Smooth muscle cell (in vitro differentiated cells): Measurements from ENCODE around the gene NAV2. TPM values are rescaled to one million over a fixed set of nuclear protein-coding genes. Genes with fewer than 3 reads are reported as not detected.

Source experiments
- DNase-seq: peaks from one replicate; lab custom pipeline; 2025; ENCODE audit not compliant: unreplicated experiment; lab: John Stamatoyannopoulos, UW
- H2AFZ ChIP-seq: fragments of 200-600 bp; sonication (generic); 2 replicates; pipeline ENCODE4 v1.6.0; 2016; ENCODE audit warnings: antibody characterized with exemption, low read depth, mild to moderate bottlenecking
- H3F3A ChIP-seq: fragments of 200-600 bp; sonication (generic); 2 replicates; pipeline ENCODE4 v1.6.0; 2017; ENCODE audit warnings: antibody characterized with exemption, low read depth
- H3K27ac ChIP-seq: fragments of 200-600 bp; sonication (generic); 2 replicates; pipeline ENCODE4 v1.5.1; 2016; ENCODE audit warnings: low read depth, mild to moderate bottlenecking
- H3K27me3 ChIP-seq: fragments of 200-600 bp; sonication (generic); 2 replicates; pipeline ENCODE4 v1.6.1; 2016; ENCODE audit warnings: low read depth, mild to moderate bottlenecking
- H3K36me3 ChIP-seq: fragments of 200-600 bp; sonication (generic); 2 replicates; pipeline ENCODE4 v1.5.1; 2016; ENCODE audit warnings: low read depth
- H3K4me1 ChIP-seq: fragments of 200-600 bp; sonication (generic); 2 replicates; pipeline ENCODE4 v1.5.1; 2016; ENCODE audit warnings: low read depth
- H3K4me2 ChIP-seq: fragments of 200-600 bp; sonication (generic); 2 replicates; pipeline ENCODE4 v1.6.0; 2016; ENCODE audit warnings: mild to moderate bottlenecking
- H3K4me3 ChIP-seq: fragments of 200-600 bp; sonication (generic); 2 replicates; pipeline ENCODE4 v1.5.1; 2016; ENCODE audit warnings: mild to moderate bottlenecking
- H3K79me2 ChIP-seq: fragments of 200-600 bp; sonication (generic); 2 replicates; pipeline ENCODE4 v1.6.0; 2016; ENCODE audit warnings: low read depth, mild to moderate bottlenecking
- H3K9ac ChIP-seq: fragments of 200-600 bp; sonication (generic); 2 replicates; pipeline ENCODE4 v1.6.0; 2016; ENCODE audit warnings: low read depth
- H3K9me3 ChIP-seq: fragments of 200-600 bp; sonication (generic); replicated peaks from 2 replicates; pipeline ENCODE4 v1.5.1; 2016; ENCODE audit warnings: low read depth
- H4K20me1 ChIP-seq: fragments of 200-600 bp; sonication (generic); 2 replicates; pipeline ENCODE4 v1.6.0; 2016; ENCODE audit warnings: low read depth
- CTCF ChIP-seq: fragments of 200-600 bp; sonication (generic); IDR thresholded peaks from 2 replicates; pipeline ENCODE4 v1.5.1; 2017; ENCODE audit warnings: borderline replicate concordance, mild to moderate bottlenecking, antibody characterized with exemption; ENCODE audit not compliant: insufficient read depth, poor library complexity, severe bottlenecking
- WGBS: methylation state at CpG from one replicate; pipeline ENCODE4 v1.1.7; 2016; ENCODE audit warnings: low lambda C conversion rate; 5-methylcytosine and 5-hydroxymethylcytosine counted together
- polyA plus RNA-seq: library from polyadenylated mRNA; unstranded; fragments of >200 nt; fragmentation: Nextera tagmentation; extraction: Ambion mirVana; gene quantifications from 2 replicates; pipeline ENCODE4 v1.2.1, GENCODE V29; 2016
- total RNA-seq: library from RNA; depleted of rRNA; stranded (reverse); fragments of >200 nt; gene quantifications from 2 replicates; pipeline ENCODE4 v1.2.3, GENCODE V29; 2014

Gene NAV2
- total and polyA plus RNA-seq, 2 experiments from 2014 or later = 14.1 to 67.5 TPM

- Histone ChIP-seq H3K27me3 (no peaks in the 10 kb centered on the region), H3K4me2 (no peak overlapping the region), H4K20me1 (no peaks in the 10 kb centered on the region), H3K9me3 (no peaks in the 10 kb centered on the region), H3K4me3 (no peak overlapping the region), H3F3A (no peaks in the 10 kb centered on the region), H3K79me2 (no peaks in the 10 kb centered on the region), H3K36me3 (no peaks in the 10 kb centered on the region), H2AFZ (no peak overlapping the region), H3K9ac (no peak overlapping the region), H3K4me1 (no peaks in the 10 kb centered on the region), H3K27ac (no peak overlapping the region)
- TF ChIP-seq CTCF = no peak
- WGBS = 45% methylated on average over 4 of the region's 4 CpGs
- DNase-seq = no peak
These were observed 15.8 kb downstream of the NAV2 start for GRCh38 chr11:19728436-19728835.

DNA sequence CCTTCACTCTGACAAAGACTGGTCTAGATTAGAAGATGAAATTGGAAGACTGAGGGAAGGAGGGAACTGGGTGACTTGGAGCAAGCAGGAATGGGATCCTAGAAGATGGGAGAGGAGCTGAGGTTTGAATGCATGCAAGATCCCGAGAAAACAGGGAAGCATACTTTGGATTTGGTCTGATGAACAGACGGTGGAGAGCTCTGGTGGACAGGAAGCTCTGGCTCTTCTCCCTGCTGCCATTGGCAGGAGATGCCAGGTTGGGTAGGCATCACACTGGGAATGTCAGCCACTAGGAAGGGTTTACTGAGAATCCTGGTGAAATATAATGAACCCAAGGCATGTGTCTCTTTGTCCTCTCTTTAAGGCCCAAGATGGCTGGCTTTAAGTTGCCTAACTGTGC lies 16.5 kb downstream of the NAV2 start:
- DNase-seq = no peak
- Histone ChIP-seq H2AFZ (no peak overlapping the region), H3K9me3 (no peaks in the 10 kb centered on the region), H3K9ac (no peak overlapping the region), H4K20me1 (no peaks in the 10 kb centered on the region), H3K4me2 (no peak overlapping the region), H3K27ac (no peak overlapping the region), H3K36me3 (no peaks in the 10 kb centered on the region), H3K4me3 (no peak overlapping the region), H3K4me1 (no peaks in the 10 kb centered on the region), H3F3A (no peaks in the 10 kb centered on the region), H3K27me3 (no peaks in the 10 kb centered on the region), H3K79me2 (no peaks in the 10 kb centered on the region)
- 86% methylated on average over 2 of the region's 2 CpGs for WGBS
- no peak for TF ChIP-seq CTCF

- Histone ChIP-seq H4K20me1 (no peaks in the 10 kb centered on the region), H3K27me3 (no peaks in the 10 kb centered on the region), H3K4me1 (no peaks in the 10 kb centered on the region), H3K4me3 (no peak overlapping the region), H3K4me2 (no peak overlapping the region), H3K27ac (no peak overlapping the region), H3K9ac (no peak overlapping the region), H3K9me3 (no peaks in the 10 kb centered on the region), H3F3A (no peaks in the 10 kb centered on the region), H3K79me2 (no peaks in the 10 kb centered on the region), H2AFZ (no peak overlapping the region), H3K36me3 (no peaks in the 10 kb centered on the region)
- TF ChIP-seq CTCF = no peak
- DNase-seq = no peak
- WGBS = 95% methylated on average over 11 of the region's 11 CpGs
These were observed 17.7 kb downstream of the NAV2 start for GRCh38 chr11:19730373-19730772.

GRCh38 chr11:19734171-19734570 lies 21.5 kb downstream of the NAV2 start:
- no peak for DNase-seq
- Histone ChIP-seq H3K27me3 (no peaks in the 10 kb centered on the region), H2AFZ (no peak overlapping the region), H3K4me3 (no peak overlapping the region), H4K20me1 (no peaks in the 10 kb centered on the region), H3K4me1 (no peaks in the 10 kb centered on the region), H3K79me2 (no peaks in the 10 kb centered on the region), H3K9me3 (no peaks in the 10 kb centered on the region), H3K27ac (no peak overlapping the region), H3K4me2 (no peak overlapping the region), H3K36me3 (no peaks in the 10 kb centered on the region), H3F3A (peaks cover 3% of the 10 kb centered on the region), H3K9ac (no peak overlapping the region)
- 96% methylated on average over 2 of the region's 2 CpGs for WGBS
- no peak for TF ChIP-seq CTCF
